Measurements from ENCODE around the gene COL6A2.
"Not testable (repeated sequence)": the region's sequence is repeated elsewhere in the genome, so short reads cannot be mapped to it uniquely, and the experiment has no call there.

COL6A2 gene

GRCh38 chr21:46060596-46061061 is 37.3 kb upstream of the COL6A2 start:
- DNase-seq (ENCODE audit: low read depth) = peak; percentile 99

- no peak for DNase-seq (ENCODE audit: low read depth)
Observed at GRCh38 chr21:46061063-46061462, 36.8 kb upstream of the COL6A2 start.

- no peak for DNase-seq (ENCODE audit: low read depth)
Observed at GRCh38 chr21:46061518-46061917, 36.4 kb upstream of the COL6A2 start.

GRCh38 chr21:46061950-46062349 is 36.0 kb upstream of the COL6A2 start:
- DNase-seq (ENCODE audit: low read depth) = no peak

- DNase-seq (ENCODE audit: low read depth) = no peak
Observed at GRCh38 chr21:46062471-46063211, 35.3 kb upstream of the COL6A2 start.

GRCh38 chr21:46063227-46063626 is 34.7 kb upstream of the COL6A2 start:
- DNase-seq (ENCODE audit: low read depth) = peak; percentile 30

GRCh38 chr21:46063734-46064680 is 33.9 kb upstream of the COL6A2 start:
- no peak for DNase-seq (ENCODE audit: low read depth)

- DNase-seq (ENCODE audit: low read depth) = no peak
Observed at GRCh38 chr21:46064870-46065214, 33.1 kb upstream of the COL6A2 start.

GRCh38 chr21:46065215-46065913 is 32.5 kb upstream of the COL6A2 start:
- DNase-seq (ENCODE audit: low read depth) = peak; percentile 29

- no peak for DNase-seq (ENCODE audit: low read depth)
Observed at GRCh38 chr21:46065914-46066551, 31.9 kb upstream of the COL6A2 start.

- peak; percentile 46 for DNase-seq (ENCODE audit: low read depth)
Observed at GRCh38 chr21:46066591-46067331, 31.2 kb upstream of the COL6A2 start.

- no peak for DNase-seq (ENCODE audit: low read depth)
Observed at GRCh38 chr21:46067505-46068201, 30.3 kb upstream of the COL6A2 start.

- no peak for DNase-seq (ENCODE audit: low read depth)
Observed at GRCh38 chr21:46068516-46069079, 29.3 kb upstream of the COL6A2 start.

- no peak for DNase-seq (ENCODE audit: low read depth)
Observed at GRCh38 chr21:46069166-46069565, 28.7 kb upstream of the COL6A2 start.

- DNase-seq (ENCODE audit: low read depth) = no peak
Observed at GRCh38 chr21:46069719-46070279, 28.1 kb upstream of the COL6A2 start.

GRCh38 chr21:46071082-46071481 is 26.8 kb upstream of the COL6A2 start:
- DNase-seq (ENCODE audit: low read depth) = no peak

- DNase-seq (ENCODE audit: low read depth) = not testable (repeated sequence)
Observed at GRCh38 chr21:46076724-46077123, 21.2 kb upstream of the COL6A2 start.

GRCh38 chr21:46077674-46078101 is 20.2 kb upstream of the COL6A2 start:
- DNase-seq (ENCODE audit: low read depth) = no peak

- DNase-seq (ENCODE audit: low read depth) = no peak
Observed at GRCh38 chr21:46078322-46078977, 19.5 kb upstream of the COL6A2 start.

Measured in iris pigment epithelial cell (primary cell).